DMS153 (cell line): Measurements from ENCODE around the gene MMAB.
A peak's percentile ranks its signal among the peaks of the same experiment; 100 is the strongest.

Source experiments
- DNase-seq: peaks from one replicate; lab custom pipeline; 2025; lab: John Stamatoyannopoulos, UW

The MMAB gene

GRCh38 chr12:109573029-109573913, at the start of gene MMAB, which contains the start of gene MVK:
MMAB (minus strand) TSS chr12:109573504; CDS start chr12:109573480, 24 bp downstream.
MVK (plus strand) TSS chr12:109573794; CDS start chr12:109574823, 1,029 bp downstream.
- peak; percentile 99 for DNase-seq

GRCh38 chr12:109621901-109622364, 48.6 kb upstream of the MMAB start:
- peak; percentile 85 for DNase-seq

- DNase-seq: peak; percentile 15
Observed at GRCh38 chr12:109621211-109621694, 47.9 kb upstream of the MMAB start.

GRCh38 chr12:109619002-109619604, 45.8 kb upstream of the MMAB start:
- DNase-seq: no peak

GRCh38 chr12:109618082-109618481, 44.8 kb upstream of the MMAB start:
- DNase-seq: no peak

- no peak for DNase-seq
Observed at GRCh38 chr12:109617491-109617890, 44.2 kb upstream of the MMAB start.

- DNase-seq: no peak
Observed at GRCh38 chr12:109615556-109616229, 42.4 kb upstream of the MMAB start.

GRCh38 chr12:109613649-109614455, 40.5 kb upstream of the MMAB start:
- no peak for DNase-seq

GRCh38 chr12:109612975-109613502, 39.7 kb upstream of the MMAB start:
- no peak for DNase-seq

GRCh38 chr12:109612003-109612402, 38.7 kb upstream of the MMAB start:
- DNase-seq: no peak

- no peak for DNase-seq
Observed at GRCh38 chr12:109611223-109611622, 37.9 kb upstream of the MMAB start.

GRCh38 chr12:109610523-109610922, 37.2 kb upstream of the MMAB start:
- no peak for DNase-seq

GRCh38 chr12:109609342-109609741, 36.0 kb upstream of the MMAB start:
- DNase-seq: no peak

- no peak for DNase-seq
Observed at GRCh38 chr12:109608793-109609192, 35.5 kb upstream of the MMAB start.

GRCh38 chr12:109608270-109608669, 35.0 kb upstream of the MMAB start:
- no peak for DNase-seq

- no peak for DNase-seq
Observed at GRCh38 chr12:109607618-109608017, 34.3 kb upstream of the MMAB start.

GRCh38 chr12:109606320-109607028, 33.2 kb upstream of the MMAB start:
- peak; percentile 30 for DNase-seq

GRCh38 chr12:109605599-109606228, 32.4 kb upstream of the MMAB start:
- no peak for DNase-seq

- DNase-seq: no peak
Observed at GRCh38 chr12:109605016-109605415, 31.7 kb upstream of the MMAB start.

- DNase-seq: no peak
Observed at GRCh38 chr12:109604132-109604585, 30.9 kb upstream of the MMAB start.
